ENCODE results near the gene TMEM80. TPM values are rescaled to one million over a fixed set of nuclear protein-coding genes. Genes with fewer than 3 reads are reported as not detected.

TMEM80 gene
- total RNA-seq, 4 donors from 2014 or later: 28.9 to 70.9 (median 42.9) TPM

DNA sequence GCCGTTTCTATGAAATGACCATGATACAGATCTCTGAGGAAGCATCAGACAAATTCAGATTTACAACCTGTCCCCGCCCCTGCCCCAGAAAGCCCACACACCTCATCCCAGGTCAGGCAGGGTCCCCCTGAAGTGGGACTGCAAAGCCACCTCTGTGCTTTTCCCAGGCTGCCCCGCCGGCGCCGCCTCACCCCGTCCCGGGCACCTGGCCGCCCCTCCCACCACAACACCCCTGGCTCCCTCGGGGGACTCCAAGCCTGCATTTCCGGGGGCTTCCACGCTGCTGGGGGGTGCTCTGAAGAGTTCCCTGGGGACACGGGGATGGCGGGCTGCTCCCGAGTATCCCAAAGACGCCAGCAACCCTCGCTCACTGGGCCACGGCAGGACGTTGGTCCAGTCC lies 35.3 kb upstream of the TMEM80 start:
- intact Hi-C loops (cut with DNase I; ENCODE audit: low total_unique reads): no loop called here
- no peak for DNase-seq (ENCODE audit: low spot score in 2 of 2)
- TF ChIP-seq POLR2A (IDR thresholded peaks at IDR 0.05): no peak
- TF ChIP-seq, protein P1, sequence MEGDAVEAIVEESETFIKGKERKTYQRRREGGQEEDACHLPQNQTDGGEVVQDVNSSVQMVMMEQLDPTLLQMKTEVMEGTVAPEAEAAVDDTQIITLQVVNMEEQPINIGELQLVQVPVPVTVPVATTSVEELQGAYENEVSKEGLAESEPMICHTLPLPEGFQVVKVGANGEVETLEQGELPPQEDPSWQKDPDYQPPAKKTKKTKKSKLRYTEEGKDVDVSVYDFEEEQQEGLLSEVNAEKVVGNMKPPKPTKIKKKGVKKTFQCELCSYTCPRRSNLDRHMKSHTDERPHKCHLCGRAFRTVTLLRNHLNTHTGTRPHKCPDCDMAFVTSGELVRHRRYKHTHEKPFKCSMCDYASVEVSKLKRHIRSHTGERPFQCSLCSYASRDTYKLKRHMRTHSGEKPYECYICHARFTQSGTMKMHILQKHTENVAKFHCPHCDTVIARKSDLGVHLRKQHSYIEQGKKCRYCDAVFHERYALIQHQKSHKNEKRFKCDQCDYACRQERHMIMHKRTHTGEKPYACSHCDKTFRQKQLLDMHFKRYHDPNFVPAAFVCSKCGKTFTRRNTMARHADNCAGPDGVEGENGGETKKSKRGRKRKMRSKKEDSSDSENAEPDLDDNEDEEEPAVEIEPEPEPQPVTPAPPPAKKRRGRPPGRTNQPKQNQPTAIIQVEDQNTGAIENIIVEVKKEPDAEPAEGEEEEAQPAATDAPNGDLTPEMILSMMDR (IDR thresholded peaks at IDR 0.05): no peak
- no peak overlapping the region for H3K4me3 ChIP-seq (ENCODE audit: low read depth, poor library complexity, severe bottlenecking)
- 82 to 86% methylated on average over 17 to 19 of the region's 19 CpGs for WGBS, 2 donors

DNA sequence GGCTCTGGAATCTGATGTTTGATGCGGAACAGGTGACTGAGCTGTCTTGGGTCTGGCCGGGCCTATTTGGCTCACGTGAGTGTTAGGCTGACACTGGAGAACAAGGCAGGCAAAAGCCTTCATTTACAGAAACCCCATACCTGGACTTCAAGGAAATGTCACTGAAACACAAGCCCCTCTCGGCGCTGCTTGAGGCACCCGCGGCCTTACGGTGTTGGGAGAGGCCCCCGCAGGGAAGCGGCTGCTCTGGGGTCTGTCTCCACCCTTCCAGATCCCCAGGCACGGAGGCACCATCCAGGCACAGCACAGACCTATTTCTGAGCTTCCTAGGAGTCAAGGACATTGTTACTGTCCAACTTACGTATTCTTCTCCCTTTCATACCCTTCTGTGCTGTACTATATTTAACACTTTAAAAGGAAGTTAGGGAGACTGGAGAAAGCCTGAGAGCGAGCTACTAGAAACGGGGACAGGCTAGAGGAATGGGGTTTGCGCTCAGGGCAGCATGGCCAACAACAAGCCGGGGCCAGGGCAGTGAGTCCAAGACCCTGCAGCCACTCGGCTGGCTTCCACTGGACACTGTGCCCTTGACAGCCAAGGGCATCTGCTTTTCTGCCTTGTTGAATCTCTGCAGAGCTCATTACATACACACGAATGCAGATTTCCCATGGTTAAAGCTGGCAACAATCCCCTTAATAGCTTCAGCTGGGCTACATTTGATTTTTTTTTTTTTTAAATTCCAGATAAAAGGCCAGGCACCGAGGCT lies 34.8 kb upstream of the TMEM80 start:
- TF ChIP-seq POLR2A (IDR thresholded peaks at IDR 0.05): no peak
- TF ChIP-seq, protein P1 (IDR thresholded peaks at IDR 0.05): no peak
- 89 to 92% methylated on average over 19 of the region's 19 CpGs for WGBS, 2 donors
- intact Hi-C loops (cut with DNase I; ENCODE audit: low total_unique reads): no loop called here
- no peak for DNase-seq (ENCODE audit: low spot score in 2 of 2)
- H3K4me3 ChIP-seq (ENCODE audit: low read depth, poor library complexity, severe bottlenecking): no peak overlapping the region

DNA sequence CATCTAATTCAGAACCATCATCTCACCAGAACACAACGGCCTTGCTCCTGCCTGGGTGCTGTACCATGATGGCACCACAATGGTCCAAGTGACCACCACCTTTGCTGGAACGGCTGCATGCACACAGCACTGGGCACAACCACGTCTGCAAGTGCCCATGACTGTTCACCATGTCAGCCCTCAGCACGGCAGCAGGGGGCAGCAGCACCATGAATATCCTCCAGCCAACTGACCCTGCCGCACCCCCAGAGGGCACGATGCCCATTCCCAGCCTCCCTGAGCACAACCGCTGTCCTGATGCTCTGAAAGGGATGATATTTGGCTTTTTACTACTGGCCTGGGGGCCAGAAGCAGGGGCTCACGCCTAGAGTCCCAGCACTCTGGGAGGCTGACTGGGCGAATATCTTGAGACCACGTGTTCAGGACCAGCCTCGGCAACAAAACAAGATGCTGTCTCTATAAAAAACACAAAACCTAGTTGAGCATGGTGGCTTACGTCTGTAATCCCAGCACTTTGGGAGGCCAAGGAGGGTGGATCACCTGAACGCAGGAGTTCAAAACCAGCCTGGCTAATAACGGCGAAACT lies 32.8 kb upstream of the TMEM80 start:
- no peak for TF ChIP-seq POLR2A (IDR thresholded peaks at IDR 0.05)
- TF ChIP-seq, protein P1 (IDR thresholded peaks at IDR 0.05): no peak
- 51 to 53% methylated on average over 15 of the region's 15 CpGs for WGBS, 2 donors
- intact Hi-C loops (cut with DNase I; ENCODE audit: low total_unique reads): no loop called here
- DNase-seq (ENCODE audit: low spot score in 2 of 2): no peak
- H3K4me3 ChIP-seq (ENCODE audit: low read depth, poor library complexity, severe bottlenecking): no peak overlapping the region

DNA sequence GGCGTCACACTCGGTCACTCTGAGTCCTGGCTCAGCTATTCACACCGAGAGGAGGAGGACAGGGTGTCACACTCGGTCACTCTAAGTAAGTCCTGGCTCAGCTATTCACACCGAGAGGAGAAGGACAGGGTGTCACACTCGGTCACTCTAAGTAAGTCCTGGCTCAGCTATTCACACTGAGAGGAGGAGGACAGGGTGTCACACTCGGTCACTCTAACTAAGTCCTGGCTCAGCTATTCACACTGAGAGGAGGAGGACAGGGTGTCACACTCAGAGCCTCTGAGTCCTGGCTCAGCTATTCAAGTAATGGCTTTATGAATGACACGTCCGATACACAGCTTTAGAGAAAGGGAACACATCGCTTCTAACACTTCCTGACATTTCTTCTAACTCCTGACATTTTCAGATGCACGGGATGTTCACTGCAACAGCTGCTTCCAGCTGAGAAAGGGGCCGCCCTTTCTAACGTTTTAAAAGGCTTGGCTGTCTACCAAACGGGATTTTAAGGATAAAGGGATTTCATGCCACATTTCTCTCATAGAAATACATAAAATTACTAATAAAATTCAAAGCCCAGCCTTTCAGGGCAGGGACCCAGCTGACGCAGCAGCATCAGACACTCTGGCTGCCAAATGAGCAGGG lies 30.4 kb upstream of the TMEM80 start:
- intact Hi-C loops (cut with DNase I; ENCODE audit: low total_unique reads): no loop called here
- TF ChIP-seq, protein P1 (IDR thresholded peaks at IDR 0.05): no peak
- no peak for TF ChIP-seq POLR2A (IDR thresholded peaks at IDR 0.05)
- no peak for DNase-seq (ENCODE audit: low spot score in 2 of 2)
- 52 to 53% methylated on average over 11 to 13 of the region's 15 CpGs for WGBS, 2 donors
- H3K4me3 ChIP-seq (ENCODE audit: low read depth, poor library complexity, severe bottlenecking): no peak overlapping the region

DNA sequence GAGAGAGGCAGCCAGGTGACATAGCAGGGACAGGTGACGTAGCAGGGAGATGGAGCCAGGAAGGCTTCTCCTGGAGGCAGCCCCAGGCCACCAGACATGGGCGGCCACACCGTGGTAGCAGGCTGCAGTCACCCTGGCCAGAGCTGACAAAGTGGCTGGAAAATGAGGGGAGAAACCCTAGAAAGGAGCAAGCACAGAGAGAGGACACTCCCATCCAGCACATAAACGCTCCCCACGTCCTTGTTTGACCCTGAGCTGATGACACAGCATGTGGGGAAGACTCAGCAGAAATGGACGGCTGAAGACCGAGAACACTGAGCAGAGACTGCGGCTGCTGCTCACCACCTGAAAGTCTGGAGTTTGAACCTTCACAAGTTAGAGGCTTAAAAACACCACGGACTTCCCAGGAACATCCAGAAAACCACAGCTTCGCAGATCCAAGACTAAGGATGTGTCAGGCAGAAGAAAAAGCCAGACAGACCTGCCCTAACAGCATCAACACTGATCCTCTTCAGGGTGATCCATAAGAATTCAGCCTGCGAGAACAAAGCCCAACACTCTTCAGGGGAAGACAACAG lies 29.8 kb upstream of the TMEM80 start:
- intact Hi-C loops (cut with DNase I; ENCODE audit: low total_unique reads): no loop called here
- no peak for DNase-seq (ENCODE audit: low spot score in 2 of 2)
- TF ChIP-seq, protein P1 (IDR thresholded peaks at IDR 0.05): no peak
- no peak for TF ChIP-seq POLR2A (IDR thresholded peaks at IDR 0.05)
- no peak overlapping the region for H3K4me3 ChIP-seq (ENCODE audit: low read depth, poor library complexity, severe bottlenecking)
- 36 to 39% methylated on average over 11 of the region's 11 CpGs for WGBS, 2 donors

All from lower leg skin (tissue), 4 donors.